Body of pancreas (tissue), 4 donors: ENCODE results near the gene LTBP1.

Source experiments
- POLR2A ChIP-seq, 3 donors: fragments of 450-650 bp; IDR thresholded peaks; one replicate each; pipeline ENCODE4 v1.6.1; 2016; ENCODE audit warnings: antibody characterized with exemption in 3 of 3, mild to moderate bottlenecking in 2 of 3
- TF ChIP-seq, protein P1 (sequence below), 7 experiments: fragments of 450-650 bp in 4 of 7; fragments of 200-600 bp in 3 of 7; sonication (generic) in 3 of 7; IDR thresholded peaks; one replicate each; pipeline ENCODE4 v1.5.1; 2016 to 2019; ENCODE audit warnings: antibody characterized with exemption in 7 of 7

DNA sequence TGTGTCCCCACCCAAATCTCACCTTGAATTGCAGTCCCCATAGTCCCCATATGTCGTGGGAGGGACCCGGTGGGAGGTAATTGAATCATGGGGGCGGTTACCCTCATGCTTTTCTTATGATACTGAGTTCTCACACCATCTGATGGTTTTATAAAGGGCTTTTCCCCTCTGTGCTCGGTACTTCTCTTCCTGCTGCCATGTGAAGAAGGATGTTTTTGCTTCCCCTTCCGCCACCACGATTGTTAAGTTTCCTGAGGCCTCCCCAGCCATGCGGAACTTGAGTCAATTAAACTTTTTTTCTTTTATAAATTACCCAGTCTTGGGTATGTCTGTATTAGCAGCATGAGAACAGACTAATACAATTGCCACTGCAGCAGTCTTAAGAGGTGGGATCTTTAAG is 134.9 kb downstream of the LTBP1 start:
- TF ChIP-seq, protein P1, sequence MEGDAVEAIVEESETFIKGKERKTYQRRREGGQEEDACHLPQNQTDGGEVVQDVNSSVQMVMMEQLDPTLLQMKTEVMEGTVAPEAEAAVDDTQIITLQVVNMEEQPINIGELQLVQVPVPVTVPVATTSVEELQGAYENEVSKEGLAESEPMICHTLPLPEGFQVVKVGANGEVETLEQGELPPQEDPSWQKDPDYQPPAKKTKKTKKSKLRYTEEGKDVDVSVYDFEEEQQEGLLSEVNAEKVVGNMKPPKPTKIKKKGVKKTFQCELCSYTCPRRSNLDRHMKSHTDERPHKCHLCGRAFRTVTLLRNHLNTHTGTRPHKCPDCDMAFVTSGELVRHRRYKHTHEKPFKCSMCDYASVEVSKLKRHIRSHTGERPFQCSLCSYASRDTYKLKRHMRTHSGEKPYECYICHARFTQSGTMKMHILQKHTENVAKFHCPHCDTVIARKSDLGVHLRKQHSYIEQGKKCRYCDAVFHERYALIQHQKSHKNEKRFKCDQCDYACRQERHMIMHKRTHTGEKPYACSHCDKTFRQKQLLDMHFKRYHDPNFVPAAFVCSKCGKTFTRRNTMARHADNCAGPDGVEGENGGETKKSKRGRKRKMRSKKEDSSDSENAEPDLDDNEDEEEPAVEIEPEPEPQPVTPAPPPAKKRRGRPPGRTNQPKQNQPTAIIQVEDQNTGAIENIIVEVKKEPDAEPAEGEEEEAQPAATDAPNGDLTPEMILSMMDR (IDR thresholded peaks at IDR 0.05), result no peak
- no peak for TF ChIP-seq POLR2A (IDR thresholded peaks at IDR 0.05)
